Activated T-cell treated with anti-CD3 and anti-CD28 coated beads, Interleukin-2, amount 50 U/mL, for 4 hours (primary cell): ENCODE data around the gene ZNF804B. TPM values are rescaled to one million over a fixed set of nuclear protein-coding genes. Genes with fewer than 3 reads are reported as not detected.

Experiments used
- ATAC-seq, 2 donors: fragments of 200-7000 bp; cut with Tn5 transposase; one replicate each; pipeline ENCODE4 v1.10.0; 2021
- DNase-seq: peaks from one replicate; pipeline ENCODE4 v3.0.0-alpha.2; 2020
- H3K27me3 Mint-ChIP-seq: one replicate; pipeline ENCODE4 v1.8.0; 2021; ENCODE audit warnings: low read depth, mixed read lengths
- H3K36me3 Mint-ChIP-seq: one replicate; pipeline ENCODE4 v1.8.0; 2022; ENCODE audit warnings: mixed read lengths; ENCODE audit not compliant: insufficient read depth
- H3K4me1 Mint-ChIP-seq: one replicate; pipeline ENCODE4 v1.8.0; 2021; ENCODE audit warnings: low read depth, mixed read lengths
- H3K4me3 Mint-ChIP-seq: one replicate; pipeline ENCODE4 v1.8.0; 2021; ENCODE audit warnings: mild to moderate bottlenecking, moderate library complexity, mixed read lengths
- H3K9me3 Mint-ChIP-seq: one replicate; pipeline ENCODE4 v1.8.0; 2021; ENCODE audit warnings: mixed read lengths
- total RNA-seq, 3 donors: library from RNA; stranded (reverse); gene quantifications; one replicate each; pipeline ENCODE4 v1.2.1, GENCODE V29; 2021

Gene ZNF804B
- total RNA-seq, 3 donors from 2014 or later = not detected

- H3K36me3 Mint-ChIP-seq = no peaks in the 10 kb centered on the region
- no peak for ATAC-seq
- no peaks in the 10 kb centered on the region for H3K4me1 Mint-ChIP-seq
- DNase-seq = no peak
- no peaks in the 10 kb centered on the region for H3K27me3 Mint-ChIP-seq
- no peak overlapping the region for H3K4me3 Mint-ChIP-seq
- H3K9me3 Mint-ChIP-seq = no peaks in the 10 kb centered on the region
Measured at GRCh38 chr7:88791891-88792290, 32.4 kb downstream of the ZNF804B start.

- H3K9me3 Mint-ChIP-seq = no peaks in the 10 kb centered on the region
- no peaks in the 10 kb centered on the region for H3K4me1 Mint-ChIP-seq
- H3K27me3 Mint-ChIP-seq = no peaks in the 10 kb centered on the region
- no peak overlapping the region for H3K4me3 Mint-ChIP-seq
- H3K36me3 Mint-ChIP-seq = no peaks in the 10 kb centered on the region
- no peak for DNase-seq
- no peak for ATAC-seq
Measured at GRCh38 chr7:88792361-88792760, 32.9 kb downstream of the ZNF804B start.

GRCh38 chr7:88795553-88795952 lies 36.1 kb downstream of the ZNF804B start, which contains the start of gene TEX47:
Gene TEX47 (minus strand): TSS chr7:88795737. CDS start chr7:88794942, 795 bp downstream.
- H3K27me3 Mint-ChIP-seq = no peaks in the 10 kb centered on the region
- H3K36me3 Mint-ChIP-seq = no peaks in the 10 kb centered on the region

GRCh38 chr7:88801046-88801445 lies 41.5 kb downstream of the ZNF804B start:
- no peaks in the 10 kb centered on the region for H3K36me3 Mint-ChIP-seq
- H3K4me1 Mint-ChIP-seq = no peaks in the 10 kb centered on the region
- H3K9me3 Mint-ChIP-seq = no peaks in the 10 kb centered on the region
- no peak for DNase-seq
- no peak overlapping the region for H3K4me3 Mint-ChIP-seq
- no peak for ATAC-seq
- no peaks in the 10 kb centered on the region for H3K27me3 Mint-ChIP-seq

More at GRCh38 chr7:88795553-88795952, 36.1 kb downstream of the ZNF804B start, which contains the start of gene TEX47:
- no peak within 1 kb of the TSS for H3K4me3 Mint-ChIP-seq
- ATAC-seq (no peak), DNase-seq (no peak)
- H3K9me3 Mint-ChIP-seq = no peaks in the 10 kb centered on the region
- H3K4me1 Mint-ChIP-seq = no peaks in the 10 kb centered on the region

GRCh38 chr7:88806280-88807037 lies 47.0 kb downstream of the ZNF804B start:
- ATAC-seq (no peak), DNase-seq (no peak)
- H3K36me3 Mint-ChIP-seq = no peaks in the 10 kb centered on the region
- H3K27me3 Mint-ChIP-seq = no peaks in the 10 kb centered on the region
- no peaks in the 10 kb centered on the region for H3K4me1 Mint-ChIP-seq
- no peaks in the 10 kb centered on the region for H3K9me3 Mint-ChIP-seq
- no peak overlapping the region for H3K4me3 Mint-ChIP-seq

- Mint-ChIP-seq H3K36me3 (no peaks in the 10 kb centered on the region), H3K4me1 (no peaks in the 10 kb centered on the region), H3K27me3 (no peaks in the 10 kb centered on the region), H3K9me3 (peaks cover 4% of the 10 kb centered on the region), H3K4me3 (no peak overlapping the region)
- DNase-seq (no peak), ATAC-seq (no peak)
Measured at GRCh38 chr7:88818552-88818951, 59.1 kb downstream of the ZNF804B start.

- no peaks in the 10 kb centered on the region for H3K36me3 Mint-ChIP-seq
- no peaks in the 10 kb centered on the region for H3K4me1 Mint-ChIP-seq
- DNase-seq (no peak), ATAC-seq (no peak)
- no peak overlapping the region for H3K4me3 Mint-ChIP-seq
- H3K9me3 Mint-ChIP-seq = peaks cover 12% of the 10 kb centered on the region
- H3K27me3 Mint-ChIP-seq = no peaks in the 10 kb centered on the region
Measured at GRCh38 chr7:88826222-88826621, 66.7 kb downstream of the ZNF804B start.

- DNase-seq (no peak), ATAC-seq (no peak)
- Mint-ChIP-seq H3K36me3 (no peaks in the 10 kb centered on the region), H3K4me3 (no peak overlapping the region), H3K9me3 (no peaks in the 10 kb centered on the region), H3K4me1 (no peaks in the 10 kb centered on the region), H3K27me3 (no peaks in the 10 kb centered on the region)
Measured at GRCh38 chr7:88835147-88835728, 75.7 kb downstream of the ZNF804B start.

- no peak overlapping the region for H3K4me3 Mint-ChIP-seq
- H3K36me3 Mint-ChIP-seq = no peaks in the 10 kb centered on the region
- H3K4me1 Mint-ChIP-seq = no peaks in the 10 kb centered on the region
- no peaks in the 10 kb centered on the region for H3K9me3 Mint-ChIP-seq
- ATAC-seq (no peak), DNase-seq (no peak)
- no peaks in the 10 kb centered on the region for H3K27me3 Mint-ChIP-seq
Measured at GRCh38 chr7:88842201-88842600, 82.7 kb downstream of the ZNF804B start.

GRCh38 chr7:88845091-88845490 lies 85.6 kb downstream of the ZNF804B start:
- no peak overlapping the region for H3K4me3 Mint-ChIP-seq
- ATAC-seq (no peak), DNase-seq (no peak)
- no peaks in the 10 kb centered on the region for H3K4me1 Mint-ChIP-seq
- H3K27me3 Mint-ChIP-seq = no peaks in the 10 kb centered on the region
- H3K36me3 Mint-ChIP-seq = no peaks in the 10 kb centered on the region
- no peaks in the 10 kb centered on the region for H3K9me3 Mint-ChIP-seq

- ATAC-seq (no peak), DNase-seq (no peak)
- H3K4me3 Mint-ChIP-seq = no peak overlapping the region
- H3K36me3 Mint-ChIP-seq = no peaks in the 10 kb centered on the region
- no peaks in the 10 kb centered on the region for H3K9me3 Mint-ChIP-seq
- no peaks in the 10 kb centered on the region for H3K27me3 Mint-ChIP-seq
- H3K4me1 Mint-ChIP-seq = no peaks in the 10 kb centered on the region
Measured at GRCh38 chr7:88851220-88851619, 91.7 kb downstream of the ZNF804B start.

GRCh38 chr7:88859288-88859687 lies 99.8 kb downstream of the ZNF804B start:
- Mint-ChIP-seq H3K27me3 (no peaks in the 10 kb centered on the region), H3K4me3 (no peak overlapping the region), H3K9me3 (peaks cover 9% of the 10 kb centered on the region), H3K36me3 (no peaks in the 10 kb centered on the region), H3K4me1 (no peaks in the 10 kb centered on the region)
- ATAC-seq (no peak), DNase-seq (no peak)

- ATAC-seq = no peak
- no peaks in the 10 kb centered on the region for H3K36me3 Mint-ChIP-seq
- H3K9me3 Mint-ChIP-seq = peaks cover 6% of the 10 kb centered on the region
- H3K27me3 Mint-ChIP-seq = no peaks in the 10 kb centered on the region
- DNase-seq = no peak
- H3K4me3 Mint-ChIP-seq = no peak overlapping the region
- no peaks in the 10 kb centered on the region for H3K4me1 Mint-ChIP-seq
Measured at GRCh38 chr7:88866265-88866863, 106.9 kb downstream of the ZNF804B start.

- H3K36me3 Mint-ChIP-seq = no peaks in the 10 kb centered on the region
- H3K4me3 Mint-ChIP-seq = no peak overlapping the region
- no peaks in the 10 kb centered on the region for H3K27me3 Mint-ChIP-seq
- peaks cover 6% of the 10 kb centered on the region for H3K9me3 Mint-ChIP-seq
- ATAC-seq (no peak), DNase-seq (no peak)
- no peaks in the 10 kb centered on the region for H3K4me1 Mint-ChIP-seq
Measured at GRCh38 chr7:88867158-88867557, 107.7 kb downstream of the ZNF804B start.

- ATAC-seq (no peak), DNase-seq (no peak)
- H3K4me3 Mint-ChIP-seq = no peak overlapping the region
- H3K36me3 Mint-ChIP-seq = no peaks in the 10 kb centered on the region
- H3K4me1 Mint-ChIP-seq = no peaks in the 10 kb centered on the region
- H3K9me3 Mint-ChIP-seq = peaks cover 7% of the 10 kb centered on the region
- H3K27me3 Mint-ChIP-seq = no peaks in the 10 kb centered on the region
Measured at GRCh38 chr7:88868456-88868855, 109.0 kb downstream of the ZNF804B start.
